Activated CD8-positive, alpha-beta memory T cell treated with anti-CD3 and anti-CD28 coated beads, Interleukin-2, amount 50 U/mL, for 24 hours (primary cell): ENCODE measurements around the gene IGFALS.
"Not testable (repeated sequence)": the region's sequence is repeated elsewhere in the genome, so short reads cannot be mapped to it uniquely, and the experiment has no call there.

ENCODE experiments used
- DNase-seq: peaks from one replicate; pipeline ENCODE4 v3.0.0-alpha.2; 2020; ENCODE audit errors: extremely low read depth

The IGFALS gene

DNA sequence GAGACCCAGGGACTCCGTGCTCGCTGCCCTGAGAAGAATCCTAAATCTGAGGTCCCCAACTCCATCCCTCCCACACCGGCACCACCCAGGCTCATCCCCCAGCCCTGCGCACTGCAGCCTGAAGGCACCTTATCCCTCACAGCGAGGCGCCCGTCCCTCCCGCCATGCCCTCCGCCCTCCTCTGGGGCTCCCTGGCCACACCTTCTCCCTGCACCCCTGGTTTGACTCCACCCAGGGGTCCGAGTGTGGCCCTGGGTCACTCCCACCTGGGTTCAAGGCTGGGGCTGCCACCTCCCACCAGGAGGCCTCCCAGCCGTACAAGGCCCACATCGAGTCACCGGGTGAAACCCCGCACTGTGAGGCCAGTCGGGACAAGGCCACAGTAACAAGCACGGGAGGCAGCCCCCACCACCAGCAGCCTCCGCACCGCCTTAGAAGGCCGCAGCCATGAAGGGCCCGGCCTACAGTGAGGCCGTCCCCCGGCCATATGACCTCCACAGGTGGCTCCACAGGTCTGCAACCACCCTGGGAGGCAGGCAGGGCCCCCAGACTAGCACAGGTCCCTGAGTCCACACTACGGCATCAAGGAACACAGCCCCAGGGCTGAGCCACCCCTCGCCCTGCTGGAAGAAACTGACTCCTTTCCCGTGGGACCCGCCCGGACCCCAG is 24.8 kb upstream of the IGFALS start:
- DNase-seq = no peak

- DNase-seq = no peak
Measured at GRCh38 chr16:1817716-1818115, 24.2 kb upstream of the IGFALS start.

GRCh38 chr16:1817276-1817589 is 23.7 kb upstream of the IGFALS start:
- DNase-seq = no peak

DNA sequence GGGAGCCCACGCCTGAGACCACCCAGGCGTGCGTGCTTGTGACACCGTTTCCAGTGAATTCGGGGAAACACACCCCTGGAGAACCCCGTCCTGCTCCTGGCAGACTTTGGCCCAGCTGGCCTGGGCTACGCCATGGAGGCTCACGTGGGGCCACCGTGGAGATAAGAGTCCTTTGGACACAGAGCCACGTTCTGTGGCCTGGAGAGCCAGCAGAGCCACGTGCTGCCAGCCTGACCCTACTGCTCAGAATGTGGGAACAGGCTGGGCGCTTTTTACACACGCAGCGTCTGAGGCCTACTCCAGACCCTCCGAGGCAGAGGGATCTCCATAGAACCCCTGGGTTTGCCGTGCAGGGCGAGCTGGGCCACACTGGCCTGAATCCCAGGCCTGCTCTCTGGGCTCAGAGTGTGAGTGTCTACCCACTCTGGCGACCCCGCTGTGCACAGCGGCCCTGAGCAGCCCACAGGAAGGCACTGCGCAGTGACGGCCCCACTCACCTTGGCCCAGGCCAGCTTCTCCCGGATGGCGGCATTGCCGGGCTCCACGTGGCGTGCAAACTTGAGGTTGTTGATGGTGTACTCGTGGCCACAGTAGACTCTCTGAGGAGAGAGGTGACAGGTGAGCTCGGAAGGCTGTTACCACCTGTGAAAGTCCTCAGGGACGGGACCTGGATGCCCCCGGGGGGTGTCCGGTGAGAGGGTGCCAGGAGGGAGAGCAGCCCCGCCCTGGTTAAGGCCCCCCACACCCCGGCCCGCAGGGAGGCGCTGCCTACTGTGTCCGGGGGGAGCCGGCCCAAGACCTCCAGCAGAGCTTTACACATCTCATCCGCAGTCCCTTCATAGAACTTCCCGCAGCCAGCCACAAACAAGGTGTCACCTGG is 23.1 kb upstream of the IGFALS start:
- DNase-seq = no peak

- no peak for DNase-seq
Measured at GRCh38 chr16:1815461-1815860, 22.0 kb upstream of the IGFALS start.

GRCh38 chr16:1812732-1813163 is 19.2 kb upstream of the IGFALS start:
- DNase-seq = no peak

- DNase-seq = no peak
Measured at GRCh38 chr16:1810536-1810935, 17.0 kb upstream of the IGFALS start.

GRCh38 chr16:1810106-1810505 is 16.6 kb upstream of the IGFALS start:
- no peak for DNase-seq

DNA sequence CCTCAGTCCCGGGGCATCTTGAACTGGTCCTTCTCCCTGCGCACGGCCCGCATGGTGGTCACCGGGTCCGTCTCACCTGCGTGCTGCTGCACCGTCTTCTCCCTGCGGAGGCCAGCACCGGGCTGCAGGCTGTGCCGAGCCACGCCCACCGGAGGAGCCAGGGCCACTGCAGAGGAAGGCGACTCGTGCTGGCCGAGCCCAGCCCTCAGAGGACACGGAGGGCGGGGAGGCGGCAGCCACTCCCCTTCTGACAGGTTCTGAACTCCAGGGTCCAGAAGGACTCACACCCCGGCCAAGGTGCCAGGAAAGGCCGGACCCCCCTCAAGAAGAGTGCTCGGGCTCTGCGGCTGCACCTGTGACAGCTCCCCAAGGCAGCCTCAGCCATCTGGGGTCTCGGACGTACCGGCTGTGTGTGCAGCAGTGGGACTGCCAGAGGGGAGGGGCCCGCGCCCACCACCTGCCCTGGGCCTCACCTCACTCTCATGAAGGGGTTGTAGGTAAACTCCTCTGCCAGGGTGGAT is 15.8 kb upstream of the IGFALS start:
- no peak for DNase-seq

DNA sequence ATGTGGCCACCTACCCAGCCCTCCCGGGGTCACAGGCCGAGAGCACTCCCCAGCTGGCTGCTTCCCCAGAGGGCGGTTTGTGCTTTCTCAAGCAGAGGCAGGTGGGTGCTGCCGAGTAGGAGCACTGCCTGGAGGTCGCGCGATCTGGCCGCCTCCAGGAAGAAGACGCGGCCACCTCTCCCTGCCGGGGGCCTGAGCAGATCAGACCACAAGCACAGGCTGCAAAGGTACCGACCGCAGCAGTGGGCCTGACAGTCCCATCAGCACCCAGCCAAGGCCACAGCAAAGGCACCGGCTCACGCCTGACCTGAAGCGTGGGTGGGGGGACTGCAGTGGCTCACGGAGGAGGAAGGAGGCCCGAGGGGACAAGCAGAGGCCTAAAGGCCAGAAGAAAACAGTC is 15.2 kb upstream of the IGFALS start:
- no peak for DNase-seq

DNA sequence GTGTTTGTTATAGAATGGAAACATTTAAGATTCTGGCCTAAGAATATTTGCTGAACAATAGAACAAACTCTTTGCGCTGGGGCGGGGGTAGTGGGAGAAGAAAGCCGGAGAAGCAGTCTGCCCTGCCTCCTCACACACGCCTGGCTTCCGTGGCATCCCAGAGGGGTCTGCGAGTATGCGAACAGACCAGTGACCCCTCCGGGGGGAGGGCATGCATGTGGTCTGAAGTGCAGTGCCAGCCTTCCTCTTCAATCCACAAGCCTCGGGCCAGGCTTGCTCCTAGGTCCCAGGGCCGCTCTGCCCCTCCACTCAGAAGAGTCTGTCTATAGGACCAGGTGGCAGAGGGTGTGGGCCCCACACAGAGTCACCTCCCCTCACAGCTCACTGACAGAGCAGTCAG is 14.1 kb upstream of the IGFALS start:
- no peak for DNase-seq

GRCh38 chr16:1800701-1801100 is 7.2 kb upstream of the IGFALS start:
- no peak for DNase-seq

DNA sequence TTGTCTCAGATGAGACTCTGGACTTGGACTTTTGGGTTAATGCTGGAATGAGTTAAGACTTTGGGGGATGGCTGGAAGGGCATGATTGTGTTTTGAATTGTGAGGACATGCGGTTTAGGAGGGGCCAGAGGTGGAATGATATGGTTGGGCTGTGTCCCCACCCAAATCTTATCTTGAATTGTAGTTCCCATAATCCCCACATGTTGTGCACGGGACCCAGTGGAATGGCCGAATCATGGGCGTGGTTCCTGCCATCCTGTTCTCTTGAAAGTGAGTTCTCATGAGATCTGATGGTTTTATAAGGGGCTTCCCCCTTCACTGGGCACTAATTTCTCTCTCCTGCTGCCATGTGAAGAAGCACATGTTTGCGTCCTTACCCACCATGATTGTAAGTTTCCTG is 5.8 kb upstream of the IGFALS start:
- DNase-seq = not testable (repeated sequence)

DNA sequence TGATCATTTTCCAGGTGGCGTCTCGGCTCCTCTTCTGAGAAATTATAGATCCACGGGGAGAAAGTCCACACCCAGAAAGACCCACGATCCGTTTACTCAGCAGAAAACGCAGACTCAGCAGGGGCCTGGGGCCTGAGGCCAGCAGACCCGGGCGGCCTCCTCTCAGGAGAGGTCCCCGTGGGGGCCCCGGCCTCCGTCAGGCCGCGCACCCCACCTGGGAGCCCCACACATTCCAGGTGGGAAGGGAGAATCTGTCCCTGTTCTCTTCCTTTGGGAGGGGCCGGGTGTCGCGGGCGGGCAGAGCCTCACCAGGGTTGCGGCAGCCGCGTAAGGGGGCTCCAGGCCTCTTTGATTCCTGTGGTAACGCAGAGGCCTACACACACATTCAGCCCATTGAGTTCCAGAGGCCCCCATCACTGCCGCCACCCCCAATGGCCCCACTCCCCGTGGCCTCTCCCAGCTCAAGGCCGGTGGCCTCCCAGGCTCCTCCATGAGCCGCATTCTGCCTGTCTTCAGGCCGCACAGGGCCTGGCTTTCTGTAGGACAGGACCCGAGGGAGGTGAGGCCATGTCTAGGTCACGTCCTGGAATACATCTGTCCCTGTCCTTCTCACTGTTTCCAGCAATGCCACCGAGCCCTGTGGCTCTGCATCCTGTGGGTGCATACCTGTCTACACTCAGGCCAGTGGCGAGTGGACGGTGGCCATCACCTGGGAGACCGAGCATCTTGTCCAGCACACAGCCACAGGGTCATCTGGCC is 1.6 kb upstream of the IGFALS start:
- no peak for DNase-seq

GRCh38 chr16:1794221-1794871 is 841 bp upstream of the IGFALS start:
- DNase-seq = no peak

DNA sequence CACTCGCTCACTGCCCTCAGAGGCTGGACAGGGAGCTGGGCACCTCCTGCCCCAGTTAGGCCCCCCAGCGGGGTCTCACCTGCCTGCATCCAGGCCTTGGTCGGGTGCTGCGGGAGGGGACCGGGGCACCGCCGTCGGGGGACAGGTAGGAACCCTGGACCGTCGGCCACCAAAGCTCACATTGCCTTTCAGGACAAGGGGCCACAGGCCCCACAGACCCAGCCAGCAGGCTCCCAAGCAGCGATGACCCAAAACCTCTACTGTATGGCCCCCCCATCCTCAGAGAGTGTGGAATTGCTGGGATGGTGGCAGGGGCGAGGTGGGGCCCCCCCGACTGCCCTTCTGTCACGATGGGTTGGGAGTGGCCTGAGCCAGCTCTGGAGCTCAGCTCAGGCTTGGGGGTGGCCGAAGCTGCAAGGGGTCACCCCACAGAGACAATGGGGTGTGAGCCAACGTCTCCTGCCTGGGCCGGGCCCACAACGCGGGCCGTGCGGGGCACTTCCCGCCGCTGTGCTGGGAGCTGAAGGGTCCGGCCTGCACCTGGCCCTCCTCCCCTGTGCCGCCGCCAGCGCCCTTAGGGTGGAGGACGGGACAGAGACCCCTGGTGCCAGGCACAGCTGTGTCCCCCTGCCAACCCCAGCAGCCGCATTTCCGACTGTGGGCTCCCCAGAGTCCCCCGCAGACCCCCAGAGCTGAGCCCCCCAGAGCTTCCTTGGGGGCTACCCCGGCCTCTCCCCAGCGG is 498 bp downstream of the IGFALS start:
- no peak for DNase-seq

DNA sequence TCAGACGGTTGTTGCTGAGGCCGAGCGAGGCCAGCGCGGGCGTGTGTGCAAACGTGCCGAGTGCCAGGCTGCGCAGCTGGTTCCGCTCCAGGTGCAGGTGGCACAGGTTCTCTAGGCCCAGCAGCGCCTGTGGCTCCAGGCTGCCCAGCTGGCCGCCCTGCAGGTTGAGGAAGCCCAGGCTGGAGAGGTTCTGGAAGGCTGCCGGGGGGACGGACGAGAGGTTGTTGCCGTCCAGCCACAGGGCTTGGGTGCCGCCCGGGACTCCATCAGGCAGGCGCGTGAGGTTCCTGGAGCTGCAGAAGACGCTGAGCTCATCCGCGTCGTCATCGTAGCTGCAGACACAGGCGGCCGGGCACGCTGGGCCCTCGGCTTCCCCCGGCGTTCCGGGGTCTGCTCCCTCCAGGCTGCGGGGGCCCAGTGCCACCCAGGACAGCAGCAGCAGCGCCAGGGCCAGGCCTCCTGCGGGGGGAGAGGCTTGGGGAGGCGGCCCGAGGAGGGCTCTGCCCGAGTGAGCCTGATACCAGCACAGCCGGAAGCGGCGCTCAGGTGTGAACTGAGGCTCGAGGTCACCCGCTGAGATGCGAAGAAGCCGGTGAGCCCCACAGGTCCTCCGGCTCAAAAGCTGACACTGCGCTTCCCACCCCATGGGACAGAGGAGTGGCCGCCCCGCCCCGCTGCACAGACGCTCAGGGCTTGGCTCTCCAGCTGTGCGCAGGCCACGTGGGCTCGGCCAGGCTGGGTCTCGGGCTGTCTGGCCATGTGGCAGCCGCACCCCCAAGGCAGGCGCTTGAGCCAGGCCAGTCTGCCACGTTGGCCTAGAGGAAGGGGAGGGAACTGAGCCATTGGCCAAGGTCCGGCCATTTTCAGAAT is 1.3 kb downstream of the IGFALS start:
- no peak for DNase-seq

- no peak for DNase-seq
Measured at GRCh38 chr16:1791256-1791942, 2.1 kb downstream of the IGFALS start.

DNA sequence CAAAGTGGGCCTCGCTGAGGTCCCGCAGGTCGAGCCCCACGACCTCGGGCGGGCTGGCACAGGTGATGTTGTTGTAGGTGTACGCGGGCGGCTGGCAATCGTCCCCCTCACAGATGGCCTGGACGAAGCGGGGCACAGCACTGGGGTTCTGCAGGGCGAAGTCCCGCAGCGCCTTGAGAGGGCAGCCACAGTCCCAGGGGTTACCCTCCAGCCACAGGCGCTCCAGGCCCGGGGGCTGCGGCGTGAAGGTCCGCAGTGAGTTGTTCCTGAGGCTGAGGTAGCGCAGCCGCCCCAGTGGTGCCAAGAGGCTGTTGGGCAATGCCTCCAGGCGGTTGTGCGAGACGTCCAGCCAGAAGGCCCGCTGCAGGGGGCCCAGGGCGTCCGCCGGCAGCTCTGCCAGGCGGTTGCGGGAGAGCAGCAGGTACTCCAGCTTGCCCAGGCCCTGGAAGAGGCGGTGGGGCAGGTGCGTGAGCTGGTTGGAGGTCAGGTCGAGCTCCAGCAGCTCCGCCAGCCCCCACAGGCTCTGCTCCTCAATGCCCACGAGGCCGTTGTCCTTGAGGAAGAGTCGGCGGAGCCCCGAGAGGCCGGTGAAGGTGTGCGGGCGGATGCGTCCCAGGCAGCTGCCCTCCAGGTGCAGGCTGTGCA is 2.8 kb downstream of the IGFALS start:
- DNase-seq = no peak
